ENCODE results near the gene KLHL5.
A peak's percentile ranks its signal among the peaks of the same experiment; 100 is the strongest.

The KLHL5 gene

DNA sequence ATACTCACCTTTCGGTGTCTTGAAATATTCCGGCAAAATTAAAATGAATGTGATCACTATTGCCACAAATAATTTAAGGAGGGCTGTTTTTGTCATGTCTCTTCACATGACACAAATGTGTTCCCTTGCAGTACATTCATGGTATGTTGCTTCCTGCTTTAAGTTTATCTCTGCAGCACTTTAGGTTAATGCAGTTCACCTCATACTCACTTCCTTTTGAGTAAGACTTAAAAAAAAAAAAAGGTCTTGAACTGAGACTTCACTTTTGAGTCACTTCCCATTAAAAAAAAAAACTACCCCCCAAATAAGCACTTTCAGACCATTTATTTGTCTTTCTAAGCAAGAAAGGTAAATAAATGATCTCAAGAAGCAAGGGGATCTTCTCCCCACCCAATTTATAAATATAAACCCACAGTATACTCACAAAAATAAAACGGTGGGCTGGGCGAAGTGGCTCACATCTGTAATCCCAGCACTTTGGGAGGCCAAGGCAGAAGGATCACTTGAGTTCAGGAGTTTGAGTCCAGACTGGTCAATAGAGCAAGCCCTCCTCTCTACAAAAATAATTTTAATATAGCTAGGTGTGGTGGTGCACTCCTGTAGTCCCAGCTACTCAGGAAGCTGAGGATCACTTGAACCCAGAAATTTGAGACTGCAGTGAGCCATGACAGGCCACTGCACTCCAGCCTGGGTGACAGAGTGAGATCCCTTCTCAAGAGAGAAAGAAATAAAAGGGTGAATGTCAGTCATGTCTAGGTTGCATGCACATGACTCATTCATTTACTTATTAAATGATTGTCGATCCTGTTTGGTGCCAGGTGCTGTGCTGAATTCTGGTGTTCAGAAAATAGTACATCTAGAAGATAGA lies 29.6 kb upstream of the KLHL5 start, which contains the start of gene TMEM156:
TMEM156 (minus strand) TSS at position 192 of the 868 bp plus-strand sequence; CDS start at position 96, 96 bp downstream.
- H3K9me3 Mint-ChIP-seq = no peaks in the 10 kb centered on the region
- H3K4me1 Mint-ChIP-seq = no peaks in the 10 kb centered on the region

DNA sequence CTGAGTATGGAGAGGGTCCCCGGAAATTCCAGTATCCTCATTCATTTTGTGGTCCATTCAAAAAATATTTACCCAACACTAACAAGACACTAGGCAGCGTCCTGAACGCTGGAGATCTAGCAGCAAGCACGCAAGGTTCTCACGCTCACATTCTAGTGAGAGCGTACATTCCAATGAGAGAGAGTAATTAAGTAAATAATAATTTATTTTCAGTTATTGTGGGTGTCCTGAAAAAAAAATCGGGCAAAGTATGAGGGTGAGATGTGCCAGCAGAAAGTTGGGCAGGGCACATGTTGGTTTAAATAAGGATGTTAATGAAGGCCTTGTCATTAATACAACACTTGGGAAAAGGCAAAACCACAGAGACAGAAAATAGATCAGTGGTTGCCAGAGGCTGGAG lies 25.9 kb upstream of the KLHL5 start:
- TF ChIP-seq, protein P1, sequence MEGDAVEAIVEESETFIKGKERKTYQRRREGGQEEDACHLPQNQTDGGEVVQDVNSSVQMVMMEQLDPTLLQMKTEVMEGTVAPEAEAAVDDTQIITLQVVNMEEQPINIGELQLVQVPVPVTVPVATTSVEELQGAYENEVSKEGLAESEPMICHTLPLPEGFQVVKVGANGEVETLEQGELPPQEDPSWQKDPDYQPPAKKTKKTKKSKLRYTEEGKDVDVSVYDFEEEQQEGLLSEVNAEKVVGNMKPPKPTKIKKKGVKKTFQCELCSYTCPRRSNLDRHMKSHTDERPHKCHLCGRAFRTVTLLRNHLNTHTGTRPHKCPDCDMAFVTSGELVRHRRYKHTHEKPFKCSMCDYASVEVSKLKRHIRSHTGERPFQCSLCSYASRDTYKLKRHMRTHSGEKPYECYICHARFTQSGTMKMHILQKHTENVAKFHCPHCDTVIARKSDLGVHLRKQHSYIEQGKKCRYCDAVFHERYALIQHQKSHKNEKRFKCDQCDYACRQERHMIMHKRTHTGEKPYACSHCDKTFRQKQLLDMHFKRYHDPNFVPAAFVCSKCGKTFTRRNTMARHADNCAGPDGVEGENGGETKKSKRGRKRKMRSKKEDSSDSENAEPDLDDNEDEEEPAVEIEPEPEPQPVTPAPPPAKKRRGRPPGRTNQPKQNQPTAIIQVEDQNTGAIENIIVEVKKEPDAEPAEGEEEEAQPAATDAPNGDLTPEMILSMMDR (IDR thresholded peaks at IDR 0.05; ENCODE audit: unreplicated experiment in 3 of 3) = no peak
- H3K4me1 Mint-ChIP-seq = peaks cover 7% of the 10 kb centered on the region
- H3K27me3 Mint-ChIP-seq (ENCODE audit: low read depth) = no peaks in the 10 kb centered on the region
- H3K27ac Mint-ChIP-seq = peak overlapping the region in 2 of 3 experiments; percentile 19 to 84
- no peak overlapping the region for H3K4me3 Mint-ChIP-seq
- H3K36me3 Mint-ChIP-seq (ENCODE audit: low read depth) = no peaks in the 10 kb centered on the region
- no peaks in the 10 kb centered on the region for H3K9me3 Mint-ChIP-seq

More for the DNA sequence above, 29.6 kb upstream of the KLHL5 start, which contains the start of gene TMEM156:
- Mint-ChIP-seq H3K4me3 (no peak within 1 kb of the TSS), H3K36me3 (ENCODE audit: low read depth) (no peaks in the 10 kb centered on the region), H3K27me3 (ENCODE audit: low read depth) (no peaks in the 10 kb centered on the region), H3K27ac (no peak within 1 kb of the TSS)
- TF ChIP-seq, protein P1 (IDR thresholded peaks at IDR 0.05; ENCODE audit: unreplicated experiment in 3 of 3) = no peak

DNA sequence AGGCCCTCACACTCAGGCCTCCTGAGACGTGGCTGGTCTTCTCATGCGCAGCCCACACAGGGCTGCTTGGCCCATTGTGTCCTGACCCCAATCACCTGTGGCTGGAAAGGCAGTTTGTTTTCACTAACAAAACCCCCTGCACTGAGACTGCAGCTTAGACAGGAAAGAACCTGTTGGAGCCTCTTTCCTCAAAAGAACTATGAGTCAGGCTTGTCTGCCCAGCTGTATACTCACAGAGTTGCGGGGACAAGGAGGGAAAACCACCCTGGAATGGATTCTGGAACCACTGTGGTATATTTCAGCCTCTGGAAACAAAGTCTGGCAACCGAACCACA lies 24.6 kb upstream of the KLHL5 start:
- Mint-ChIP-seq H3K36me3 (ENCODE audit: low read depth) (no peaks in the 10 kb centered on the region), H3K4me3 (no peak overlapping the region), H3K9me3 (no peaks in the 10 kb centered on the region), H3K4me1 (peaks cover 14% of the 10 kb centered on the region), H3K27me3 (ENCODE audit: low read depth) (no peaks in the 10 kb centered on the region), H3K27ac (peak overlapping the region; percentile 18 to 77 (median 70))
- TF ChIP-seq, protein P1 (IDR thresholded peaks at IDR 0.05; ENCODE audit: unreplicated experiment in 3 of 3) = no peak

DNA sequence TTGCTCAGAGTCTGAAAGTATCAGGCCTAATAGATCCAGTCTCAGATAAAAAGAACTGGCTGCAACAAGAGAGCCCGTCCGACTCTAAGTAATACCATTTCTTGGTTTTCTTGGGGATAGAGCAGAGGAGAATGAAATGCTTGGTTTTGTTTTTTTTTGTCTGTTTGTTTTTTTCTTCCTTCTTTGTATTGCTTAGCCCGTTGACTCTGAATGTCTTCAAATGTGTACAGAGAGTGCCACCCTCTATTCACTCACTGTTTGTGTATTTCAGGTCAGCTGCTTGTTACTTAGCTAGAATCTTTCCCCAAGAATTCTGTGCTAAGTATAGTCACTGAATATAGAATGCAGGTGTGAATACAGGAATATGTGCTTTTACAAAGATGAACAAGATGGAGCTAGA lies 24.1 kb upstream of the KLHL5 start:
- Mint-ChIP-seq H3K27me3 (ENCODE audit: low read depth) (no peaks in the 10 kb centered on the region), H3K4me3 (no peak overlapping the region)

DNA sequence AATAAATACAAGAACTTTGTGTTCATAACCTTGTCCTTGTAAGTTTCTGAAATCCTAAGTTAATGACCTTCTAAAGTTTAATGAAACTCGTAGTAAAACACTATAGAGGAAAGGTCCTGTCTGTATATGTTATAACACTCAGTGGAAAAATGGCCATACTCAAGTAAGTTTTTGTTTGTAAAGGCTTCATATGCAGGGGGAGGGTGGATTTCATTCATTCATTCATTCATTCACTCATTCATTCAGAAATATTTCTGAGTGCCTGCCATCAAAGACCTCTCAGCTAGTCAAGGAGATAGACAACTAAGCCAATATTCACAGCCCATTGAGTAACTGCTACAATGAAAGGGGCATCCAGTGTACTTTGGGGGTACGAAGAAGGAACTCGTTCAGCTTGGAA lies 22.9 kb upstream of the KLHL5 start:
- TF ChIP-seq, protein P1 (IDR thresholded peaks at IDR 0.05; ENCODE audit: unreplicated experiment in 3 of 3) = no peak
- H3K4me3 Mint-ChIP-seq = no peak overlapping the region
- H3K27ac Mint-ChIP-seq = peak overlapping the region in 1 of 3 experiments; percentile 17
- no peaks in the 10 kb centered on the region for H3K36me3 Mint-ChIP-seq (ENCODE audit: low read depth)
- no peaks in the 10 kb centered on the region for H3K9me3 Mint-ChIP-seq
- H3K4me1 Mint-ChIP-seq = peaks cover 27% of the 10 kb centered on the region
- H3K27me3 Mint-ChIP-seq (ENCODE audit: low read depth) = no peaks in the 10 kb centered on the region

More for the DNA sequence above, 24.1 kb upstream of the KLHL5 start:
- Mint-ChIP-seq H3K36me3 (ENCODE audit: low read depth) (no peaks in the 10 kb centered on the region), H3K4me1 (peaks cover 16% of the 10 kb centered on the region), H3K27ac (peak overlapping the region; percentile 18 to 77 (median 70)), H3K9me3 (no peaks in the 10 kb centered on the region)
- TF ChIP-seq, protein P1 (IDR thresholded peaks at IDR 0.05; ENCODE audit: unreplicated experiment in 3 of 3) = no peak
